NK-92 (cell line): ENCODE measurements around the gene PMF1.
"Not testable (repeated sequence)": the region's sequence is repeated elsewhere in the genome, so short reads cannot be mapped to it uniquely, and the experiment has no call there.

ENCODE experiments used
- DNase-seq: peaks from one replicate; lab custom pipeline; 2025; ENCODE audit not compliant: unreplicated experiment; lab: John Stamatoyannopoulos, UW

Gene PMF1

GRCh38 chr1:156195853-156196252 lies 17.0 kb upstream of the PMF1 start:
- no peak for DNase-seq

GRCh38 chr1:156196445-156196844 lies 16.4 kb upstream of the PMF1 start:
- no peak for DNase-seq

GRCh38 chr1:156198831-156199349 lies 13.9 kb upstream of the PMF1 start:
- no peak for DNase-seq

- no peak for DNase-seq
These were observed 12.8 kb upstream of the PMF1 start for GRCh38 chr1:156200044-156200443.

GRCh38 chr1:156203331-156203730 lies 9.5 kb upstream of the PMF1 start:
- DNase-seq, result no peak

- DNase-seq, result no peak
These were observed 8.1 kb upstream of the PMF1 start for GRCh38 chr1:156204686-156205085.

- no peak for DNase-seq
These were observed 1.6 kb upstream of the PMF1 start for GRCh38 chr1:156211243-156211642.

- DNase-seq, result no peak
These were observed 677 bp upstream of the PMF1 start for GRCh38 chr1:156212130-156212529.

GRCh38 chr1:156213644-156213966 lies 798 bp downstream of the PMF1 start:
- DNase-seq, result no peak

GRCh38 chr1:156214024-156214748 lies 1.4 kb downstream of the PMF1 start:
- DNase-seq, result no peak

- DNase-seq, result not testable (repeated sequence)
These were observed 3.7 kb downstream of the PMF1 start for GRCh38 chr1:156216361-156217086.

GRCh38 chr1:156217871-156218270 lies 5.1 kb downstream of the PMF1 start:
- DNase-seq, result no peak

- DNase-seq, result no peak
These were observed 7.4 kb downstream of the PMF1 start for GRCh38 chr1:156220226-156220625.

- no peak for DNase-seq
These were observed 9.3 kb downstream of the PMF1 start for GRCh38 chr1:156221986-156222692.

- no peak for DNase-seq
These were observed 12.8 kb downstream of the PMF1 start for GRCh38 chr1:156225677-156226014.

- no peak for DNase-seq
These were observed 13.3 kb downstream of the PMF1 start for GRCh38 chr1:156226116-156226538.

GRCh38 chr1:156226782-156227181 lies 14.0 kb downstream of the PMF1 start:
- DNase-seq, result no peak

GRCh38 chr1:156228501-156228900 lies 15.7 kb downstream of the PMF1 start:
- no peak for DNase-seq

- no peak for DNase-seq
These were observed 17.1 kb downstream of the PMF1 start for GRCh38 chr1:156229809-156230472.

- no peak for DNase-seq
These were observed 17.6 kb downstream of the PMF1 start for GRCh38 chr1:156230473-156230837.

GRCh38 chr1:156232201-156232894 lies 19.5 kb downstream of the PMF1 start:
- DNase-seq, result no peak
